ENCODE measurements around the gene CAB39L.

The CAB39L gene

GRCh38 chr13:49441312-49441711 lies 2.6 kb downstream of the CAB39L start:
- DNase-seq = no peak

- no peak for DNase-seq
Observed at GRCh38 chr13:49439609-49440008, 4.3 kb downstream of the CAB39L start.

- no peak for DNase-seq
Observed at GRCh38 chr13:49437705-49438104, 6.2 kb downstream of the CAB39L start.

- no peak for DNase-seq
Observed at GRCh38 chr13:49436890-49437289, 7.0 kb downstream of the CAB39L start.

GRCh38 chr13:49435992-49436391 lies 7.9 kb downstream of the CAB39L start:
- DNase-seq = no peak

- no peak for DNase-seq
Observed at GRCh38 chr13:49429121-49429520, 14.7 kb downstream of the CAB39L start.

GRCh38 chr13:49428041-49428763 lies 15.7 kb downstream of the CAB39L start:
- DNase-seq = no peak

- no peak for DNase-seq
Observed at GRCh38 chr13:49424011-49424560, 19.8 kb downstream of the CAB39L start.

- DNase-seq = peak; percentile 29
Observed at GRCh38 chr13:49421391-49421790, 22.5 kb downstream of the CAB39L start.

- no peak for DNase-seq
Observed at GRCh38 chr13:49419276-49419675, 24.6 kb downstream of the CAB39L start.

GRCh38 chr13:49418206-49418605 lies 25.7 kb downstream of the CAB39L start:
- DNase-seq = no peak

- no peak for DNase-seq
Observed at GRCh38 chr13:49417161-49417560, 26.7 kb downstream of the CAB39L start.

GRCh38 chr13:49412749-49413148 lies 31.1 kb downstream of the CAB39L start:
- no peak for DNase-seq

- no peak for DNase-seq
Observed at GRCh38 chr13:49411353-49411752, 32.5 kb downstream of the CAB39L start.

- no peak for DNase-seq
Observed at GRCh38 chr13:49410477-49410876, 33.4 kb downstream of the CAB39L start.

- no peak for DNase-seq
Observed at GRCh38 chr13:49410006-49410405, 33.9 kb downstream of the CAB39L start.

- no peak for DNase-seq
Observed at GRCh38 chr13:49409008-49409407, 34.9 kb downstream of the CAB39L start.

- DNase-seq = no peak
Observed at GRCh38 chr13:49407936-49408335, 35.9 kb downstream of the CAB39L start.

GRCh38 chr13:49407068-49407467 lies 36.8 kb downstream of the CAB39L start:
- DNase-seq = no peak

GRCh38 chr13:49404703-49405020 lies 39.2 kb downstream of the CAB39L start:
- no peak for DNase-seq

- DNase-seq = no peak
Observed at GRCh38 chr13:49403996-49404702, 39.7 kb downstream of the CAB39L start.

GRCh38 chr13:49400755-49401659 lies 42.9 kb downstream of the CAB39L start:
- DNase-seq = no peak

GRCh38 chr13:49399801-49400472 lies 43.9 kb downstream of the CAB39L start:
- no peak for DNase-seq

Measured in activated naive CD4-positive, alpha-beta T cell treated with Interleukin-2 at 50 U/mL for 16 hours (primary cell).